ENCODE results near the gene LPIN3. TPM values are rescaled to one million over a fixed set of nuclear protein-coding genes. Genes with fewer than 3 reads are reported as not detected.

The LPIN3 gene
- total RNA-seq, 6 donors from 2014 or later: 9.4 to 78.6 (median 14.2) TPM

GRCh38 chr20:41373251-41373783 lies 32.7 kb downstream of the LPIN3 start:
- peaks cover 4 to 11% (median 9%) of the 10 kb centered on the region in 4 donors for H3K9me3 ChIP-seq
- TF ChIP-seq EP300 (IDR thresholded peaks at IDR 0.05) (no peak), CTCF (IDR thresholded peaks at IDR 0.05) (no peak)
- H3K4me1 ChIP-seq: no peaks in the 10 kb centered on the region
- no peak overlapping the region for H3K27ac ChIP-seq
- WGBS, 2 donors: 79 to 85% methylated on average over 11 of the region's 11 CpGs
- ATAC-seq (ENCODE audit: low FRiP score in 2 of 2) (no peak), DNase-seq (no peak)
- no peaks in the 10 kb centered on the region for H3K36me3 ChIP-seq
- H3K27me3 ChIP-seq: no peaks in the 10 kb centered on the region
- H3K4me3 ChIP-seq: no peak overlapping the region

DNA sequence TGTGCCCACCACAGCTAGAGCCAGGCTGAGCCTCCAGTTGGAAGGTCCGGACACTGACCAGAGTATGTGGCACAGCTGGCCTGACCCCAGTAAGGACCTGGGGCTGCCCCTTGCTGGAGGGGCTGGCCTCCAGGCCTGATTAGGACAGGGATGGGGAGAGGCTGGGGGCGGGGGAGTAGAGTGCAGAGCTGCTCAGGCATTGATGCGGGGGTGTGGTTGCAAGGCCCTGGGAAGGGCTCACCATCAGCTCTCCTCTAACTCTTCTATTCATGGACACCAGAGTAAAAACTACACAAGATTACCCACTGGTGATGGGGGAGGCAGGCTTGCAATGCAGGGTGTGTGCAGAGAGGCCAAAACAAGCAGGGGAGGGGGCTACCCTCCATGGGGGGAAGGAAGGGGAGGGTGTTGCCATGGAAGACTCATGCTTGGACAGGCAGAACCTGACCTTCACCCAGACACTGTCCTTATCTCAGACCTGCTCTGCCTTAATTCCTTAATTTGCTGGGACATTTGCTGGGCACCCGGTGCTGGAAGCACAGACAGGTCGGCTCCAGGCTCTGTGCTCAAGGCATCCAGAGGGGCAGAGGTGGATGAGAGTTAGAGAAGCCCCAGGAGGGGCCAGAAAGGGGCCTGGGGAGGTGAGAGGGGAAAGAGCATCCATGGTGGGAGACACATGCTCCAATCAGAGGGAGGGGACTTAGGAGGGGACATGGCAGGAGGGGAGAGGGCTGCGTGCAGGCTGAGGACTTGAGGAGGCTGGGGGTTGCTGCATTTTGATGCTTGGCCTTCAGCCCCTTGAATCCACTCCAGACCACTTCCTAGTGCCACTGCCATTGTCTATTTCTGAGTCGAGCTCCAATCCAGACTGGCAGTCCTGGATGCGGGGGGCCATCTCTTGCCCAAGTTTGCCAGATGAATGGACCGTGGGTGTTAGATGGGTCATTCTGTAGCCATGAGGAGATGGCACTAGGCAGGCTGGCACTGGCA lies 33.6 kb downstream of the LPIN3 start:
- ATAC-seq (ENCODE audit: low FRiP score in 2 of 2): peak in 1 of 2 donors; percentile 7
- WGBS, 2 donors: 85 to 87% methylated on average over 7 to 9 of the region's 9 CpGs

GRCh38 chr20:41375846-41376245 lies 35.2 kb downstream of the LPIN3 start:
- Histone ChIP-seq H3K27me3 (no peaks in the 10 kb centered on the region), H3K4me1 (no peaks in the 10 kb centered on the region), H3K27ac (no peak overlapping the region), H3K4me3 (no peak overlapping the region), H3K9me3 (peaks cover 4 to 11% (median 9%) of the 10 kb centered on the region in 4 donors), H3K36me3 (no peaks in the 10 kb centered on the region)
- ATAC-seq (ENCODE audit: low FRiP score in 2 of 2) (no peak), DNase-seq (no peak)
- TF ChIP-seq CTCF (IDR thresholded peaks at IDR 0.05) (no peak), EP300 (IDR thresholded peaks at IDR 0.05) (no peak), POLR2AphosphoS5 (IDR thresholded peaks at IDR 0.05) (no peak), POLR2A (IDR thresholded peaks at IDR 0.05) (no peak)
- 73% methylated on average over 8 to 9 of the region's 9 CpGs for WGBS, 2 donors

More for the DNA sequence above, 33.6 kb downstream of the LPIN3 start:
- H3K27ac ChIP-seq: no peak overlapping the region
- H3K36me3 ChIP-seq: no peaks in the 10 kb centered on the region
- H3K4me3 ChIP-seq: no peak overlapping the region
- H3K9me3 ChIP-seq: peaks cover 4 to 11% (median 9%) of the 10 kb centered on the region in 4 donors
- no peak for DNase-seq
- no peak for TF ChIP-seq CTCF (IDR thresholded peaks at IDR 0.05)
- TF ChIP-seq POLR2A (IDR thresholded peaks at IDR 0.05): no peak
- TF ChIP-seq EP300 (IDR thresholded peaks at IDR 0.05): no peak
- no peak for TF ChIP-seq POLR2AphosphoS5 (IDR thresholded peaks at IDR 0.05)
- H3K27me3 ChIP-seq: no peaks in the 10 kb centered on the region
- H3K4me1 ChIP-seq: no peaks in the 10 kb centered on the region

DNA sequence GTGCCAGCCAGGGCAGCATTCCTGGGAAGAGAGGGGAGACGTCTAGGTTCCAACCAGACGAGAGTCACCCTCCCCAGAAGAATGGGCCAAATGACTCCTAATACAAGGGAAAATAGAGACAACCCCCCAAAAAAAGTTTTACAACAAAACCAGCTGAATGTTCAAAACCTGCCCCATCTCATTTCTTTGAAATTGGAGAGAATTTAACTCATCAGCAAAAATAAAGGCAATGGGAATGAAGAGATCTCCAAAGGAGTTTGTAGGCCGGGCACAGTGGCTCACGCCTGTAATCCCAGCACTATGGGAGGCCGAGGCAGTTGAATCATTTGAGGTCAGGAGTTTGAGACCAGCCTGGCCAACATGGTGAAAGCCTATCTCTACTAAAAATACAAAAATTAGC lies 35.7 kb downstream of the LPIN3 start:
- H3K27me3 ChIP-seq: no peaks in the 10 kb centered on the region
- H3K4me1 ChIP-seq: no peaks in the 10 kb centered on the region
- no peaks in the 10 kb centered on the region for H3K36me3 ChIP-seq
- no peak for ATAC-seq (ENCODE audit: low FRiP score in 2 of 2)
- no peak for DNase-seq
- H3K9me3 ChIP-seq: peaks cover 0 to 7% (median 4%) of the 10 kb centered on the region in 4 donors
- TF ChIP-seq POLR2A (IDR thresholded peaks at IDR 0.05): no peak
- no peak for TF ChIP-seq CTCF (IDR thresholded peaks at IDR 0.05)
- no peak for TF ChIP-seq EP300 (IDR thresholded peaks at IDR 0.05)
- TF ChIP-seq POLR2AphosphoS5 (IDR thresholded peaks at IDR 0.05): no peak
- WGBS, 2 donors: 83 to 86% methylated on average over 5 of the region's 5 CpGs
- H3K4me3 ChIP-seq: no peak overlapping the region
- H3K27ac ChIP-seq: no peak overlapping the region

Measured in upper lobe of left lung (tissue), 6 donors.